Muscle layer of colon (tissue), 2 donors: ENCODE results near the gene LAMA3.

Source experiments
- H3K27ac ChIP-seq: one replicate; pipeline ENCODE4 v1.7.0; 2013; ENCODE audit warnings: low read depth, mild to moderate bottlenecking, low read length, moderate library complexity
- H3K27me3 ChIP-seq, 2 donors: one replicate each; pipeline ENCODE4 v1.7.0; 2013; ENCODE audit warnings: low read length in 2 of 2, mild to moderate bottlenecking in 2 of 2; ENCODE audit not compliant: insufficient read depth in 2 of 2, control insufficient read depth in 1 of 2
- H3K36me3 ChIP-seq: one replicate; pipeline ENCODE4 v1.7.0; 2013; ENCODE audit warnings: mild to moderate bottlenecking, low read length; ENCODE audit not compliant: insufficient read depth
- H3K4me1 ChIP-seq: one replicate; pipeline ENCODE4 v1.7.0; 2013; ENCODE audit warnings: mild to moderate bottlenecking, low read length; ENCODE audit not compliant: insufficient read depth
- H3K4me3 ChIP-seq, 2 donors: one replicate each; pipeline ENCODE4 v1.7.0; 2013; ENCODE audit warnings: low read length in 2 of 2, low read depth in 1 of 2, mild to moderate bottlenecking in 1 of 2, moderate library complexity in 1 of 2
- H3K9ac ChIP-seq: one replicate; pipeline ENCODE4 v1.7.0; 2013; ENCODE audit warnings: low read length
- H3K9me3 ChIP-seq: one replicate; pipeline ENCODE4 v1.7.0; 2013; ENCODE audit warnings: mild to moderate bottlenecking, low read length
- donor health status: abdominal sarcoma.
- donor health status: Adenocarcinoma of cecum.

LAMA3 gene

GRCh38 chr18:23885750-23886149 is 196.5 kb downstream of the LAMA3 start:
- no peak overlapping the region for H3K27ac ChIP-seq
- no peaks in the 10 kb centered on the region for H3K4me1 ChIP-seq
- H3K9ac ChIP-seq = no peak overlapping the region
- no peak overlapping the region for H3K4me3 ChIP-seq
- H3K9me3 ChIP-seq = no peaks in the 10 kb centered on the region
- no peaks in the 10 kb centered on the region for H3K36me3 ChIP-seq
- H3K27me3 ChIP-seq = no peaks in the 10 kb centered on the region

GRCh38 chr18:23887035-23887434 is 197.8 kb downstream of the LAMA3 start:
- H3K36me3 ChIP-seq = no peaks in the 10 kb centered on the region
- H3K9me3 ChIP-seq = no peaks in the 10 kb centered on the region
- no peaks in the 10 kb centered on the region for H3K27me3 ChIP-seq
- H3K4me1 ChIP-seq = no peaks in the 10 kb centered on the region
- H3K27ac ChIP-seq = no peak overlapping the region
- no peak overlapping the region for H3K4me3 ChIP-seq
- no peak overlapping the region for H3K9ac ChIP-seq

GRCh38 chr18:23887493-23887892 is 198.2 kb downstream of the LAMA3 start:
- H3K27me3 ChIP-seq = no peaks in the 10 kb centered on the region
- H3K4me1 ChIP-seq = no peaks in the 10 kb centered on the region
- H3K4me3 ChIP-seq = no peak overlapping the region
- no peak overlapping the region for H3K9ac ChIP-seq
- H3K36me3 ChIP-seq = no peaks in the 10 kb centered on the region
- no peaks in the 10 kb centered on the region for H3K9me3 ChIP-seq
- H3K27ac ChIP-seq = no peak overlapping the region

GRCh38 chr18:23888881-23889280 is 199.6 kb downstream of the LAMA3 start:
- Histone ChIP-seq H3K9ac (no peak overlapping the region), H3K4me3 (no peak overlapping the region), H3K4me1 (no peaks in the 10 kb centered on the region), H3K36me3 (no peaks in the 10 kb centered on the region), H3K9me3 (no peaks in the 10 kb centered on the region), H3K27ac (no peak overlapping the region), H3K27me3 (no peaks in the 10 kb centered on the region)

GRCh38 chr18:23889907-23890306 is 200.7 kb downstream of the LAMA3 start:
- no peak overlapping the region for H3K27ac ChIP-seq
- H3K4me3 ChIP-seq = no peak overlapping the region
- H3K9ac ChIP-seq = no peak overlapping the region
- no peaks in the 10 kb centered on the region for H3K4me1 ChIP-seq
- H3K36me3 ChIP-seq = no peaks in the 10 kb centered on the region
- no peaks in the 10 kb centered on the region for H3K9me3 ChIP-seq
- H3K27me3 ChIP-seq = no peaks in the 10 kb centered on the region

GRCh38 chr18:23890589-23890988 is 201.3 kb downstream of the LAMA3 start:
- Histone ChIP-seq H3K4me3 (no peak overlapping the region), H3K4me1 (no peaks in the 10 kb centered on the region), H3K9ac (no peak overlapping the region), H3K36me3 (no peaks in the 10 kb centered on the region), H3K9me3 (no peaks in the 10 kb centered on the region), H3K27ac (no peak overlapping the region), H3K27me3 (no peaks in the 10 kb centered on the region)

GRCh38 chr18:23893653-23894052 is 204.4 kb downstream of the LAMA3 start:
- Histone ChIP-seq H3K4me3 (no peak overlapping the region), H3K9me3 (no peaks in the 10 kb centered on the region), H3K27me3 (no peaks in the 10 kb centered on the region), H3K4me1 (no peaks in the 10 kb centered on the region), H3K27ac (no peak overlapping the region), H3K9ac (no peak overlapping the region), H3K36me3 (no peaks in the 10 kb centered on the region)

GRCh38 chr18:23894661-23895175 is 205.5 kb downstream of the LAMA3 start:
- H3K9me3 ChIP-seq = no peaks in the 10 kb centered on the region
- H3K27ac ChIP-seq = no peak overlapping the region
- no peaks in the 10 kb centered on the region for H3K36me3 ChIP-seq
- H3K4me1 ChIP-seq = no peaks in the 10 kb centered on the region
- H3K27me3 ChIP-seq = no peaks in the 10 kb centered on the region
- no peak overlapping the region for H3K9ac ChIP-seq
- H3K4me3 ChIP-seq = no peak overlapping the region

GRCh38 chr18:23897291-23897690 is 208.0 kb downstream of the LAMA3 start:
- Histone ChIP-seq H3K4me3 (no peak overlapping the region), H3K27me3 (no peaks in the 10 kb centered on the region), H3K27ac (no peak overlapping the region), H3K9me3 (no peaks in the 10 kb centered on the region), H3K4me1 (no peaks in the 10 kb centered on the region), H3K36me3 (no peaks in the 10 kb centered on the region), H3K9ac (no peak overlapping the region)

GRCh38 chr18:23897733-23898132 is 208.5 kb downstream of the LAMA3 start:
- Histone ChIP-seq H3K9ac (no peak overlapping the region), H3K4me3 (no peak overlapping the region), H3K27me3 (no peaks in the 10 kb centered on the region), H3K27ac (no peak overlapping the region), H3K36me3 (no peaks in the 10 kb centered on the region), H3K4me1 (no peaks in the 10 kb centered on the region), H3K9me3 (no peaks in the 10 kb centered on the region)

- Histone ChIP-seq H3K4me3 (no peak overlapping the region), H3K9ac (no peak overlapping the region), H3K27ac (no peak overlapping the region), H3K36me3 (no peaks in the 10 kb centered on the region), H3K4me1 (no peaks in the 10 kb centered on the region), H3K27me3 (no peaks in the 10 kb centered on the region), H3K9me3 (no peaks in the 10 kb centered on the region)
Observed at GRCh38 chr18:23900994-23901393, 211.7 kb downstream of the LAMA3 start.

- H3K4me3 ChIP-seq = no peak overlapping the region
- no peaks in the 10 kb centered on the region for H3K9me3 ChIP-seq
- H3K27ac ChIP-seq = no peak overlapping the region
- no peak overlapping the region for H3K9ac ChIP-seq
- no peaks in the 10 kb centered on the region for H3K27me3 ChIP-seq
- no peaks in the 10 kb centered on the region for H3K4me1 ChIP-seq
- H3K36me3 ChIP-seq = no peaks in the 10 kb centered on the region
Observed at GRCh38 chr18:23902396-23902795, 213.1 kb downstream of the LAMA3 start.
